IMR-90 (cell line): ENCODE measurements around the gene LILRB1. TPM values are rescaled to one million over a fixed set of nuclear protein-coding genes. Genes with fewer than 3 reads are reported as not detected.
"Not testable (repeated sequence)": the region's sequence is repeated elsewhere in the genome, so short reads cannot be mapped to it uniquely, and the experiment has no call there.

ENCODE experiments used
- ATAC-seq: fragments of 200-7000 bp; cut with Tn5 transposase; 2 replicates; pipeline ENCODE4 v1.9.1; 2020; ENCODE audit warnings: low read depth, mild to moderate bottlenecking, moderate library complexity
- BruUV-seq: library from RNA; stranded (reverse); fragments of 400-500 nt; replicated peaks from 2 replicates; lab custom pipeline; 2021; lab: Mats Ljungman, UMichigan
- CTCF ChIA-PET: fragments of 300-600 bp; formaldehyde crosslinking; extraction: SDS; loops from one replicate; lab custom pipeline; 2021; ENCODE audit warnings: antibody characterized with exemption; lab: Yijun Ruan, JAX
- POLR2A ChIA-PET: fragments of 300-600 bp; sonication (Branson Sonifier 250); formaldehyde crosslinking; loops from one replicate; lab custom pipeline; 2022; ENCODE audit warnings: antibody characterized with exemption; ENCODE audit not compliant: unreplicated experiment; lab: Charles Lee
- DNase-seq: peaks from one replicate; pipeline ENCODE4 v3.0.0; 2013
- H2AFZ ChIP-seq: replicated peaks from 2 replicates; pipeline ENCODE3; 2013; ENCODE audit warnings: low read length, mild to moderate bottlenecking; ENCODE audit not compliant: poor library complexity
- H2AK5ac ChIP-seq: 2 replicates; pipeline ENCODE4 v1.6.1; 2013; ENCODE audit warnings: low read depth, low read length, inconsistent platforms
- H2AK9ac ChIP-seq: replicated peaks from 2 replicates; pipeline ENCODE3; 2013; ENCODE audit warnings: mild to moderate bottlenecking, low read depth, low read length, moderate library complexity; ENCODE audit not compliant: poor library complexity
- H2BK120ac ChIP-seq: 2 replicates; pipeline ENCODE4 v1.6.1; 2013; ENCODE audit warnings: low read depth, low read length, inconsistent platforms
- H2BK15ac ChIP-seq: 3 replicates; pipeline ENCODE4 v1.6.1; 2013; ENCODE audit warnings: low read depth, low read length, inconsistent platforms
- H2BK20ac ChIP-seq: 2 replicates; pipeline ENCODE4 v1.6.1; 2013; ENCODE audit warnings: low read depth, mild to moderate bottlenecking, inconsistent platforms, low read length, moderate library complexity
- H2BK5ac ChIP-seq: 2 replicates; pipeline ENCODE4 v1.6.1; 2013; ENCODE audit warnings: mild to moderate bottlenecking, low read depth, low read length, inconsistent platforms; ENCODE audit not compliant: poor library complexity, severe bottlenecking
- H3K14ac ChIP-seq: replicated peaks from 2 replicates; pipeline ENCODE4 v1.6.1; 2013; ENCODE audit warnings: low read depth, low read length, inconsistent platforms
- H3K18ac ChIP-seq: 2 replicates; pipeline ENCODE4 v1.6.1; 2013; ENCODE audit warnings: low read depth, low read length, control low read depth
- H3K23ac ChIP-seq: 2 replicates; pipeline ENCODE4 v1.6.1; 2013; ENCODE audit warnings: low read depth, low read length, inconsistent platforms
- H3K27ac ChIP-seq: 2 replicates; pipeline ENCODE4 v1.5.1; 2013; ENCODE audit warnings: mild to moderate bottlenecking, control low read depth, low read length; ENCODE audit not compliant: insufficient read depth
- H3K27me3 ChIP-seq: 2 replicates; pipeline ENCODE4 v1.6.1; 2013; ENCODE audit warnings: low read length; ENCODE audit not compliant: control insufficient read depth, insufficient read depth
- H3K36me3 ChIP-seq: 2 replicates; pipeline ENCODE4 v1.6.1; 2013; ENCODE audit warnings: low read length, mixed read lengths; ENCODE audit not compliant: control insufficient read depth, insufficient read depth
- H3K4ac ChIP-seq: 2 replicates; pipeline ENCODE4 v1.6.1; 2013; ENCODE audit warnings: low read depth, low read length, inconsistent platforms
- H3K4me1 ChIP-seq: 2 replicates; pipeline ENCODE4 v1.6.1; 2013; ENCODE audit warnings: low read length, mixed read lengths; ENCODE audit not compliant: control insufficient read depth, insufficient read depth
- H3K4me2 ChIP-seq: 2 replicates; pipeline ENCODE4 v1.6.1; 2013; ENCODE audit warnings: low read depth, mild to moderate bottlenecking, control low read depth, low read length, moderate library complexity
- H3K4me3 ChIP-seq: 2 replicates; pipeline ENCODE4 v1.5.1; 2013; ENCODE audit warnings: low read depth, mild to moderate bottlenecking, control low read depth, low read length, moderate library complexity; ENCODE audit not compliant: insufficient read depth
- H3K56ac ChIP-seq: 2 replicates; pipeline ENCODE4 v1.6.1; 2013; ENCODE audit warnings: low read length, inconsistent platforms; ENCODE audit not compliant: insufficient read depth; ENCODE audit errors: extremely low read depth
- H3K79me1 ChIP-seq, 2 experiments: 2 replicates each; pipeline ENCODE4 v1.6.1; 2013; ENCODE audit warnings: low read length in 2 of 2, inconsistent platforms in 1 of 2, low read depth in 1 of 2
- H3K9ac ChIP-seq: 2 replicates; pipeline ENCODE4 v1.6.1; 2013; ENCODE audit warnings: low read depth, low read length, control low read depth
- H3K9me1 ChIP-seq: 2 replicates; pipeline ENCODE4 v1.6.1; 2013; ENCODE audit warnings: low read length, inconsistent platforms; ENCODE audit not compliant: insufficient read depth
- H3K9me3 ChIP-seq: 2 replicates; pipeline ENCODE4 v1.6.1; 2013; ENCODE audit warnings: low read length; ENCODE audit not compliant: control insufficient read depth, insufficient read depth
- H4K20me1 ChIP-seq: 2 replicates; pipeline ENCODE4 v1.6.1; 2013; ENCODE audit warnings: low read length, inconsistent platforms; ENCODE audit not compliant: insufficient read depth
- H4K5ac ChIP-seq: 2 replicates; pipeline ENCODE4 v1.6.1; 2013; ENCODE audit warnings: mild to moderate bottlenecking, low read depth, low read length, control low read depth
- H4K8ac ChIP-seq, 2 experiments: 2 replicates each; pipeline ENCODE4 v1.6.1; 2013; ENCODE audit warnings: low read depth in 2 of 2, low read length in 2 of 2, control low read depth in 1 of 2, inconsistent platforms in 1 of 2
- H4K91ac ChIP-seq: 2 replicates; pipeline ENCODE4 v1.6.1; 2013; ENCODE audit warnings: low read depth, low read length, inconsistent platforms; ENCODE audit not compliant: insufficient read depth
- CTCF ChIP-seq: conservative IDR thresholded peaks from 2 replicates; pipeline ENCODE4 v1.5.1; 2012; ENCODE audit warnings: mild to moderate bottlenecking, low read depth, low read length, improper control_type of control experiment
- RAD21 ChIP-seq: IDR thresholded peaks from 2 replicates; pipeline ENCODE4 v1.6.1; 2012; ENCODE audit warnings: low read length, improper control_type of control experiment
- SMC3 ChIP-seq: fragments of 150-350 bp; IDR thresholded peaks from 2 replicates; pipeline ENCODE4 v1.6.1; 2016; ENCODE audit warnings: low read depth, mild to moderate bottlenecking, antibody characterized with exemption, low read length, moderate library complexity
- WGBS, 2 experiments: methylation state at CpG; one replicate each; pipeline versions ENCODE4 v1.1.5 to v1.1.7; 2013; ENCODE audit warnings: missing lambda C conversion rate in 2 of 2; ENCODE audit not compliant: insufficient read length in 1 of 2; ENCODE audit errors: extremely low coverage in 2 of 2; 5-methylcytosine and 5-hydroxymethylcytosine counted together
- dilution Hi-C: fragments of 300-500 bp; cut with HindIII; formaldehyde crosslinking; loops from one replicate; pipeline ENCODE4 v1.14.3; 2018; ENCODE audit warnings: low sequenced_read_pairs; ENCODE audit not compliant: unreplicated experiment
- in situ Hi-C: fragments of 300-500 bp; cut with MboI; formaldehyde crosslinking; loops from 3 replicates; pipeline ENCODE4 v1.14.3; 2019; ENCODE audit warnings: low sequenced_read_pairs, inconsistent platforms, mixed read lengths
- intact Hi-C: fragments of 100-400 bp; cut with micrococcal nuclease; formaldehyde crosslinking; loops from 2 replicates; pipeline ENCODE4 v1.10.0; 2022
- polyA plus RNA-seq, 3 experiments: library from polyadenylated mRNA; depleted of rRNA; stranded (reverse); fragments of >200 nt; gene quantifications; 2 replicates each; pipeline ENCODE4 v1.2.3, GENCODE V29; 2012; ENCODE audit warnings: low replicate concordance in 1 of 3
- total RNA-seq: library from RNA; depleted of rRNA; stranded (reverse); fragments of >200 nt; gene quantifications from 2 replicates; pipeline ENCODE4 v1.2.3, GENCODE V29; 2012

Gene LILRB1
- total and polyA plus RNA-seq, 2 of the 4 experiments (the other 2 are of a cell fraction), result not detected

DNA sequence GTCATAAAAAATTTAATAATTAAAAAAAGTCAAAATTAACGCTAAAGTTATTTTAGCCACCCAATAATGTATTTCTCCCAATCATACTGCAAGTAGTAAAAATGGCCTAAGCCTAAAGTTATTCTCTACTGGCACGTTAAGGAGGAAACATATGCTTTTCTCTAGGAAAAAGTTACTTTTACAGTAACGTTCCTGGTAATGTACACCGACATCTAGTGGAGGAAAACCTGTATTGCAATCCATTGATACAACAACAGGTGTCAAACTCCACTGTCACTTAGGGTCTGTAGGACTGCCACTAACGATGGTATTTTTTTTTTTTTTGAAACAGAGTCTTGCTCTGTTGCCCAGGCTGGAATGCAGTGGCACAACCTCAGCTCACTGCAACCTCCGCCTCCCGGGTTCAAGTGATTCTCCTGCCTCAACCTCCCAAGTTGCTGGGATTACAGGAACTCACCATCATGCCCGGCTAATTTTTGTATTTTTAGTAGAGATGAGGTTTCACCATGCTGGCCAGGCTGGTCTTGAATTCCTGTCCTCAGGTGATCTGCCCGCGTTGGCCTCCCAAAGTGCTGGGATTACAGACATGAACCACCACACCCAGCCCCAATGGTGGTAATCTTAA, 46.0 kb downstream of the LILRB1 start:
- H4K5ac ChIP-seq, H3K9me1 ChIP-seq, H3K9me3 ChIP-seq, H3K14ac ChIP-seq, H3K23ac ChIP-seq, H3K4me3 ChIP-seq, H3K36me3 ChIP-seq, H3K79me1 ChIP-seq, H3K27me3 ChIP-seq, H2AK5ac ChIP-seq, H2BK5ac ChIP-seq, BruUV-seq, in situ Hi-C loops, H3K9ac ChIP-seq, H2AK9ac ChIP-seq, H3K4me1 ChIP-seq, H2AFZ ChIP-seq, dilution Hi-C loops, H3K4me2 ChIP-seq, H2BK20ac ChIP-seq, H3K27ac ChIP-seq, H4K20me1 ChIP-seq, H4K91ac ChIP-seq, H2BK120ac ChIP-seq, H4K8ac ChIP-seq, H3K4ac ChIP-seq, POLR2A ChIA-PET, H2BK15ac ChIP-seq, H3K18ac ChIP-seq, H3K56ac ChIP-seq: not testable (repeated sequence)
- peak; percentile 75 for ATAC-seq
- DNase-seq, result peak; percentile 27
- intact Hi-C loops, result loop anchor here (1.0 kb wide), 1 partner anchor 195 kb away; no protein-coding TSS in a partner anchor
- no CpG with 5 or more reads among the region's 10 CpGs for whole genome bisulfite sequencing, 2 experiments
- TF ChIP-seq SMC3 (peak; percentile 38; the same call in 1 of the 2 replicates), RAD21 (peak; percentile 40), CTCF (peak; percentile 56)
- CTCF ChIA-PET, result interaction anchor here (2.0 kb wide), 1 partner anchor 195 kb away, joined by 8 read pairs; no protein-coding TSS in a partner anchor
